HFFc6 (cell line): Measurements from ENCODE around the gene PACSIN1. TPM values are rescaled to one million over a fixed set of nuclear protein-coding genes. Genes with fewer than 3 reads are reported as not detected.

Experiments used
- DNase-seq: peaks from one replicate; pipeline ENCODE4 v3.0.0-alpha.2; 2018
- H3K27ac Mint-ChIP-seq: 2 replicates; pipeline ENCODE4 v1.8.0; 2020; ENCODE audit warnings: mild to moderate bottlenecking, mixed read lengths
- H3K27me3 Mint-ChIP-seq: 2 replicates; pipeline ENCODE4 v1.8.0; 2021; ENCODE audit warnings: mild to moderate bottlenecking, moderate library complexity, mixed read lengths; ENCODE audit not compliant: insufficient read depth
- H3K36me3 Mint-ChIP-seq: 2 replicates; pipeline ENCODE4 v1.8.0; 2021; ENCODE audit warnings: low read depth, mixed read lengths
- H3K4me1 Mint-ChIP-seq: 2 replicates; pipeline ENCODE4 v1.8.0; 2020; ENCODE audit warnings: low read depth, mixed read lengths
- H3K4me3 Mint-ChIP-seq: 2 replicates; pipeline ENCODE4 v1.8.0; 2020; ENCODE audit warnings: mild to moderate bottlenecking, moderate library complexity, mixed read lengths
- H3K9me3 Mint-ChIP-seq: 2 replicates; pipeline ENCODE4 v1.8.0; 2020; ENCODE audit warnings: mild to moderate bottlenecking, mixed read lengths
- CTCF ChIP-seq: fragments of 200-600 bp; sonication (generic); IDR thresholded peaks from 2 replicates; pipeline ENCODE4 v1.5.0; 2021; ENCODE audit warnings: antibody characterized with exemption, mild to moderate bottlenecking
- total RNA-seq, 6 experiments: library from RNA; stranded (reverse); fragmentation: NEBNext Ultra II Directional; extraction: Animal tissue kit (Norgen Biotek cat#: 25700); gene quantifications; 2 replicates in 1 of 6; 3 replicates in 5 of 6; pipeline ENCODE4 v1.2.3, GENCODE V29; 2021

PACSIN1 gene
- total RNA-seq, 6 experiments from 2014 or later, result not detected

- no peak for TF ChIP-seq CTCF
- Mint-ChIP-seq H3K27ac (no peak overlapping the region), H3K4me1 (peaks cover 10% of the 10 kb centered on the region), H3K4me3 (no peak overlapping the region), H3K27me3 (peaks cover 2% of the 10 kb centered on the region; the same call in 1 of the 2 replicates), H3K36me3 (no peaks in the 10 kb centered on the region), H3K9me3 (no peaks in the 10 kb centered on the region)
- DNase-seq, result no peak
Observed at GRCh38 chr6:34540841-34541240, 75.0 kb downstream of the PACSIN1 start.

GRCh38 chr6:34543421-34543820 is 77.5 kb downstream of the PACSIN1 start:
- no peaks in the 10 kb centered on the region for H3K36me3 Mint-ChIP-seq
- H3K4me1 Mint-ChIP-seq, result peaks cover 10% of the 10 kb centered on the region
- peak overlapping the region; percentile 21; the same call in 1 of the 2 replicates for H3K4me3 Mint-ChIP-seq
- peak; percentile 61 for DNase-seq
- H3K27me3 Mint-ChIP-seq, result peaks cover 4% of the 10 kb centered on the region
- peak overlapping the region; percentile 88 for H3K27ac Mint-ChIP-seq
- TF ChIP-seq CTCF, result no peak
- no peaks in the 10 kb centered on the region for H3K9me3 Mint-ChIP-seq

GRCh38 chr6:34544052-34544604 is 78.3 kb downstream of the PACSIN1 start:
- H3K9me3 Mint-ChIP-seq, result no peaks in the 10 kb centered on the region
- H3K27me3 Mint-ChIP-seq, result peaks cover 8% of the 10 kb centered on the region
- H3K27ac Mint-ChIP-seq, result peak overlapping the region; percentile 88
- H3K4me1 Mint-ChIP-seq, result peaks cover 10% of the 10 kb centered on the region
- TF ChIP-seq CTCF, result no peak
- no peak overlapping the region for H3K4me3 Mint-ChIP-seq
- no peaks in the 10 kb centered on the region for H3K36me3 Mint-ChIP-seq
- no peak for DNase-seq

- Mint-ChIP-seq H3K4me3 (no peak overlapping the region), H3K9me3 (no peaks in the 10 kb centered on the region), H3K27me3 (peaks cover 8% of the 10 kb centered on the region), H3K4me1 (peaks cover 10% of the 10 kb centered on the region), H3K27ac (no peak overlapping the region), H3K36me3 (no peaks in the 10 kb centered on the region)
- TF ChIP-seq CTCF, result no peak
- DNase-seq, result no peak
Observed at GRCh38 chr6:34544776-34545471, 79.0 kb downstream of the PACSIN1 start.

- H3K27ac Mint-ChIP-seq, result no peak overlapping the region
- H3K27me3 Mint-ChIP-seq, result peaks cover 17% of the 10 kb centered on the region
- H3K4me1 Mint-ChIP-seq, result peaks cover 10% of the 10 kb centered on the region
- no peak for DNase-seq
- H3K36me3 Mint-ChIP-seq, result no peaks in the 10 kb centered on the region
- TF ChIP-seq CTCF, result no peak
- H3K4me3 Mint-ChIP-seq, result no peak overlapping the region
- H3K9me3 Mint-ChIP-seq, result no peaks in the 10 kb centered on the region
Observed at GRCh38 chr6:34546551-34547321, 80.9 kb downstream of the PACSIN1 start.
